ENCODE measurements around the gene SLAIN2. TPM values are rescaled to one million over a fixed set of nuclear protein-coding genes. Genes with fewer than 3 reads are reported as not detected.

SLAIN2 gene
- total RNA-seq, 2 donors from 2014 or later, result 40.8 to 92.7 TPM

GRCh38 chr4:48380583-48381167, 39.3 kb downstream of the SLAIN2 start:
- TF ChIP-seq CTCF (IDR thresholded peaks at IDR 0.05), result no peak
- Histone ChIP-seq H3K9me3 (no peaks in the 10 kb centered on the region), H3K27ac (no peak overlapping the region), H3K4me1 (ENCODE audit: control insufficient read depth in 1 of 2, low read depth in 2 of 2) (no peaks in the 10 kb centered on the region), H3K36me3 (peaks cover 2% of the 10 kb centered on the region), H3K27me3 (replicated peaks; ENCODE audit: insufficient read depth) (no peaks in the 10 kb centered on the region), H3K4me3 (no peak overlapping the region)
- ATAC-seq (ENCODE audit: insufficient number of reproducible peaks, low FRiP score, low read depth) (no peak), DNase-seq (ENCODE audit: low spot score) (no peak)

- no peak for TF ChIP-seq CTCF (IDR thresholded peaks at IDR 0.05)
- ATAC-seq (ENCODE audit: insufficient number of reproducible peaks, low FRiP score, low read depth) (no peak), DNase-seq (ENCODE audit: low spot score) (no peak)
- H3K4me1 ChIP-seq (ENCODE audit: control insufficient read depth in 1 of 2, low read depth in 2 of 2), result no peaks in the 10 kb centered on the region
- no peak overlapping the region for H3K27ac ChIP-seq
- H3K9me3 ChIP-seq, result no peaks in the 10 kb centered on the region
- H3K36me3 ChIP-seq, result peaks cover 2% of the 10 kb centered on the region
- no peak overlapping the region for H3K4me3 ChIP-seq
- H3K27me3 ChIP-seq (replicated peaks; ENCODE audit: insufficient read depth), result no peaks in the 10 kb centered on the region
Measured at GRCh38 chr4:48388525-48389154, 47.3 kb downstream of the SLAIN2 start.

DNA sequence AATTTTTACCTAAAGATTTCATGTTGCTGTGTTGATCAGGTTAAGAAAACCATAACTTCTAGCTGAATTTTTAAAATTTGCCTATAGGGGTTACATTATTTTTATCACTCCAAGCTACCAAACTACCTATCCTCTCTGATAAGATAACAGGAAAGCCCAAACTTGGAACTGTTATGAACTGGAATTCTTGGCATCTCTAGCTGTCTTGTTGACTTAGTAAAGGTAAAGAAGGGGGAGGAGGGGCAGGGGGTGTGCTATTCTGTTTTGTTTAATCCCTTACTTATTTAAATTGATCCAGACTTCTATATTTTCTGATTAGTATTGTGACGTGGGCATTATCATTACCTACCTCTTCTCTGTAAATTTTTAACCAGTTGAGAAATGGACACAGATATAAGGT, 54.7 kb downstream of the SLAIN2 start:
- H3K27ac ChIP-seq, result no peak overlapping the region
- no peak overlapping the region for H3K4me3 ChIP-seq
- no peak for TF ChIP-seq CTCF (IDR thresholded peaks at IDR 0.05)
- ATAC-seq (ENCODE audit: insufficient number of reproducible peaks, low FRiP score, low read depth) (no peak), DNase-seq (ENCODE audit: low spot score) (no peak)
- H3K27me3 ChIP-seq (replicated peaks; ENCODE audit: insufficient read depth), result no peaks in the 10 kb centered on the region
- H3K36me3 ChIP-seq, result no peaks in the 10 kb centered on the region
- no peaks in the 10 kb centered on the region for H3K9me3 ChIP-seq
- no peaks in the 10 kb centered on the region for H3K4me1 ChIP-seq (ENCODE audit: control insufficient read depth in 1 of 2, low read depth in 2 of 2)

- no peak for TF ChIP-seq CTCF (IDR thresholded peaks at IDR 0.05)
Measured at GRCh38 chr4:48400416-48400815, 59.1 kb downstream of the SLAIN2 start.

DNA sequence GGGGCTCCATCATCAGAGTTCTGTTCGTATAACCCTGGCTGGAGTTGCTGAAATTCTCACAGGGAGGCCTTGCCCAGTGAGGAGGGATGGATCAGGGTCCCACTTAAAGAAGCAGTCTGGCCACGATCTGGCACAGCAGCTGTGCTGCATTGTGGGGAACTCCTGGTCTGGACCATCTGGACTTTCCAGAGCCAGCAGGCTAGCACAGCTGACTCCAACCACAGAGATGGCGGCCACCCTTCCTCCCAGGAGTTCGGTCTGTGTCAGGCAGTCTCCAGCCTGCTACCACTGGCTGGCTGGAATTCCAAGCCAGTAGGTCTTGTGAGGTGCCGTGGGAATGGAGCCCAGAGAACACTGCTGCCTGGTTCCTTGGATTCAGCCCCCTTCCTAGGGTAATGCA, 62.0 kb downstream of the SLAIN2 start:
- TF ChIP-seq CTCF (IDR thresholded peaks at IDR 0.05), result no peak
- H3K9me3 ChIP-seq, result no peaks in the 10 kb centered on the region
- H3K27ac ChIP-seq, result no peak overlapping the region
- H3K27me3 ChIP-seq (replicated peaks; ENCODE audit: insufficient read depth), result no peaks in the 10 kb centered on the region
- no peak for ATAC-seq (ENCODE audit: insufficient number of reproducible peaks, low FRiP score, low read depth)
- DNase-seq (ENCODE audit: low spot score), result no peak
- peaks cover 9% of the 10 kb centered on the region for H3K36me3 ChIP-seq
- H3K4me3 ChIP-seq, result no peak overlapping the region
- no peaks in the 10 kb centered on the region for H3K4me1 ChIP-seq (ENCODE audit: control insufficient read depth in 1 of 2, low read depth in 2 of 2)

More at GRCh38 chr4:48400416-48400815, 59.1 kb downstream of the SLAIN2 start:
- H3K4me1 ChIP-seq (ENCODE audit: control insufficient read depth in 1 of 2, low read depth in 2 of 2), result no peaks in the 10 kb centered on the region
- DNase-seq (ENCODE audit: low spot score) (no peak), ATAC-seq (ENCODE audit: insufficient number of reproducible peaks, low FRiP score, low read depth) (no peak)
- H3K27me3 ChIP-seq (replicated peaks; ENCODE audit: insufficient read depth), result no peaks in the 10 kb centered on the region
- peaks cover 9% of the 10 kb centered on the region for H3K36me3 ChIP-seq
- no peaks in the 10 kb centered on the region for H3K9me3 ChIP-seq
- H3K27ac ChIP-seq, result no peak overlapping the region
- H3K4me3 ChIP-seq, result no peak overlapping the region
